A204.1 (cell line): ENCODE results near the gene TNFSF15.

Experiments used
- FAIRE-seq: peaks from 2 replicates; lab custom pipeline; 2012; peaks lifted over from hg19 to GRCh38; lab: Jason Lieb, UNC

The TNFSF15 gene

DNA sequence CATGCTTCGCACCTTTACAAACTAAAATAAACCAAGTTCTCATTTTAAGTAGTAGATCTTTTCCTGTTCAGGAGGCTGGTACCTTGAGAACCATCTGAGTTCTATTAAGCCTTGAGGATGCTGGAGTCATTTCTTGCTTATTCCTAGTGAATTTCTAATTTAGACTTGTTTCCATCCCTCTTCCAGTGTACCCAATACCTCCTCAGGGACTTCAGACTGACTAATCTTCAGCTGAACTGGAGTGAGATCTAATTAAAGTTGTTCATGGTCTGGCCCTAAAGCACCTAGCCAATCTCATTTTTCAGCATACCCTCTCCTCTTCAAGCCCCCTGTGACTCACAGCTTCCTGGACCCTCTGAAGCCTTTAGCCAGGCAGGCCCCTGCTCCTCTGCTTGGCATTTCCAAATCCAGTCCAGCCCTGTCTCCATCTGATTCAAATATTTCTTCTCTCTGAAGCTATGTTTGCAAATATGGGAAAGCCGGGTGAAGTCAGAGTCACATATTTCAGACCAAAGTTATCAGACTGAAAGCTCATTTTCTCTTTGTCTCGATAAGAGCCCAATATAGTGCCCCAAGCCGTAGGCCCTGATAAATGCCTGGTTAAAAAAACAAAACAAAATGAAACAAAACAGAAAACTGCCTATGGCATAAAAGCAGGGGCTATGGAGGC, 19.4 kb upstream of the TNFSF15 start:
- FAIRE-seq: no peak

DNA sequence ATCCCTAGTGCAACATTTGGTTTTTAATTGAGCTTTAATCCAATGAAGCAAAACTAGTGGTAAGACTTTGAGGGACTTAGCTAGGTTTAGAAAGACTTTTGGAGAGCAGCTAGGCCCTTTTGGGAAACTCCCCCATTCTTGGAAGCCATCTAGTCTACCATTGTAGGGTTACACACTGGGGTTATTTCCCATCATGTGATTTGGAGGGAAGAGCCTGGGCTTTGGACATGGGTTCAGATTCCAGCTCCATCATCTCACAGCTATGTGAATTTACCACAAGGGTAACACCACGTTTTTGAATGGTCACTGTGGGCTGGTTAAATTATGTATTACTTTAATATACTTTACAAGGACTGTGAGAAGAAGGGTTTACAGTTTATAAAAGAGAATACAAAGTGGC, 18.3 kb upstream of the TNFSF15 start:
- FAIRE-seq: no peak

- no peak for FAIRE-seq
Measured at GRCh38 chr9:114823441-114823840, 17.6 kb upstream of the TNFSF15 start.

DNA sequence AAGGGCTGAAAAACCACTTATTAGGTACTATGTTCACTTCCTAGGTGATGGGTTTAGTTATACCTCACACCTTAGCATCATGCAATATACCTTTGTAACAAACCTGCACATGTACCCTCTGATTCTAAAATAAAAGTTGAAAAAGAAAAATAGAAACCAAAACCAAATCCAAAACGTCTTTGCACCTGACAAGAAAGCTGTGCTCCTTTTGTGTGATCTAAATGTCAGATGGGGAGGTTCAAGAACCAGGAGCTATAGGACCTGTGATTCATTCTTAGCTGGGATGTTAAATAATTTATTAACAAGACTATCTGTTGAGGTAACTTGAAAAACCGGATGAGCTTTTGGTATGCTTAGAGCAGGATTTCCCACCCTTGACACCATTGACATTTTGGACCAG, 16.9 kb upstream of the TNFSF15 start:
- no peak for FAIRE-seq

DNA sequence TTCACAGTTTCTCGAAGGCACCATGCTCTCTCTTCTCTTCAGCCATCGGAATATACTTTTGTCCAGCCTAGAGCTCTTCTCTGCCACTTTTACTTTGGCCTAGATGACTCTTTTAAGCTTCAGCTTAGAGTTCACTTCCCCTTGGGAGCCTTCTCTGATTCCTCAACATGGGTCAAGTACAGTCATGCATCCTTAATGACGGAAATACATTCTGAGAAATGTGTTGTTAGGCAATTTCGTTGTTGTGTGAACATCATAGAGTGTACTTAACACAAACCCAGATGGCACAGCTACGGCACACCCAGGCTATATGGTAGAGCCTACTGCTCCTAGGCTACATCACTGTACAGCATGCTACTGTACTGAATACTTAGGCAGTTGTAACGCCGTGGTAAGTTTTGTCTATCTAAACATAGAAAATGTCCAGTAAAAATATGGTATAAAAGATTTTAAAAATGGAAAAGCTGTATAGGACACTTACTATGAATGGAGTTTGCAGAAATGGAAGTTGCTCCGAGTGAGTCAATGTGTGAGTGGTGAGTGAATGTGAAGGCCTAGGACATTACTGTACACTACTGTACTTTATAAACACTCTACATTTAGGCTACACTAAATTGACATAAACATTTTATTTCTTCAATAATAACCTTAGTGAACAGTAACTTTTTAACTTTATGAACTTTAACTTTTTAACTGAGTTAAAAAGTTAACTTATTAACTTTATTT, 15.1 kb upstream of the TNFSF15 start:
- no peak for FAIRE-seq

DNA sequence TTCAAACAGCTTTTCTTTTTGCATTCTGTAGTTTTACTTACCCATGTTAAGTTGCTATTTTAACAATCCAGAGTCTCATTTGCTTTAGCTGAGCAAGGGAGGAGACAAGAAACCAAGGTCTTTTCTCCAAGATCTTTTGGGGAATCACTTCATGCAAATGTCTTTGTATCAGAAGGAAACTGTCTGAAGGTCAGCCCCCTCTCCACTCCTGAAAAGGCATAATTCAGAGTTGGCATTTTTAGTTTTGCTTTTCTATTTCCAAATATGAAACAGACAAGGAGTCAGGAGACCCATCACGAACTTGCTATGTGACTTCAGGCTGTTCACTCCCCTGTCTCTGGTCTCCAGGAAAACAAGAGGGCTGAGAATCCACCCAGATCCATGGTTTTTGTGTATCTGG, 12.3 kb upstream of the TNFSF15 start:
- no peak for FAIRE-seq

- FAIRE-seq: no peak
Measured at GRCh38 chr9:114813717-114814418, 8.0 kb upstream of the TNFSF15 start.

- no peak for FAIRE-seq
Measured at GRCh38 chr9:114811966-114812636, 6.3 kb upstream of the TNFSF15 start.

DNA sequence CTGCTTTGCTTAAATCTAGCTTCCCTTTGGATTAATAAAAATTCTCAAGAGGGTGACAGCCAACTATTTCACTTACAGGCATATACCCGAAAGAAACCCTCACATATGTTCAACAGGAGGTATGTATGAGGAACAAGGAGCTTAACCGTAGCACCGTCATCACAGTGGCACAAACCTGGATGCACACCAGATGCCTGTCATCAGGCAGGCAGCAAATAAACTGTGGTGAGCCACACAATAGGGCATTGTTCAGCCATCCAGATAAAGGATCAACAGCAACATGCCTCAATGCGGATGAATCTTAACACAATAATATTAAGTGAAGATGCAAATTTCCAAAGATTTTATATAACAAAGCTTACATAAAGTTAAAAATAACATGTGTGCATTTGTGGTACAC, 5.5 kb upstream of the TNFSF15 start:
- FAIRE-seq: no peak

DNA sequence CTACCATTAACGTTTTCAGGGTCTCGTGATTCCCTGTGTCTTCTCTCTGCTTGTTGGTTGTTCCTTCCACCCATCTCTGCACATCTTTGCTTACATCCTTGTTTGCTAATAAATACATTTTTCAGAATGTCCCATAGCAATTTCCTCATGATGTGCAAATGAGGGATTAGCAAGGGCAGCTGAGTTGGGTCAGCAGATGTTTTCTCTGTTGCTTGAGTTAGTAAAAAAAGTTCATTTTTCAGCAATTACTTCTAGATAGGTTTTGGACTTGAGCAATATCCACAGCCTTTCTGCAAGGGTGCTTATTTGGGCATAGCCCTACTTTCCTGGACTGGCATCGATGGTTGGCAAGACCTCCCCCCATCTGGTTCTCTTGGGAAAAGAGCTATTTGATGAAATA, 4.8 kb upstream of the TNFSF15 start:
- no peak for FAIRE-seq

- FAIRE-seq: no peak
Measured at GRCh38 chr9:114806526-114806900, 674 bp upstream of the TNFSF15 start.

DNA sequence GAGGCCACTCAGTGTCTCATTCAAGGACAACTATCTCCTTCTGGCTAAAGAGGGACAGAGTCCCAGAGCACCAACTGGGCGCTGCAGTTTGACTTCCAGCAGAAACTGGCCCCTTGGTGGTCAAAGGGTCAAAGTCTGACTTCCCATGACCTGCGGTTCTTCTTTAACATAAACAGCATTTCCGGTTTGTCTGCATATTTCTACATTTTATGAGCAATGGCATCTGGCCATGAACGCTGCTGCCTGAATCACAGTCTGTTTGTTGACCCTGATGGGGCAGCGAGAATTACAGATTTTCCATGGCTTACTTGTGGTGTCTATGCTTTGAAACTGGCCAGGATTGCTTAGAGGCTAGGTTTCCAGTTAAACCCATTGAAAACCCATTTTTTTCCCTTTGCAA, 1.3 kb downstream of the TNFSF15 start:
- FAIRE-seq: no peak

- no peak for FAIRE-seq
Measured at GRCh38 chr9:114803479-114804265, 2.2 kb downstream of the TNFSF15 start.

DNA sequence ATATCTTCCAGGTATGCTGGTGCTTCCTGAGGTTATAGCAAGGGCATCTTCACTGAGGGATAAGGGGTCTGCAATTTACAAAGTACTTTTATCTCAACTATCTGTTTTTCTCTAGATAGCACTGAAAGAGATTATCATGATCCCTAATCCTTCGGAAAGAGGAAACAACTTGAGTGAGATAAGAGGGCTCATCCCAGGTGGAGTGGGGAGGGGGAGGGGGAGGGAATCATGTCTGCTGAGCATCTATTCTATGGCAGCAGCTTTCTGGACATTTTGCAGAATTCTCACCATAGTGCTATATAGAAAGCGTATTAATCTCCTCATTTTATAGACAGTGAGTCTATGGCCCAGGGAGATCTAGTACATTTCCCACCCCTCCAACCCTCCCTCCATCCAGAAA, 5.9 kb downstream of the TNFSF15 start:
- no peak for FAIRE-seq

DNA sequence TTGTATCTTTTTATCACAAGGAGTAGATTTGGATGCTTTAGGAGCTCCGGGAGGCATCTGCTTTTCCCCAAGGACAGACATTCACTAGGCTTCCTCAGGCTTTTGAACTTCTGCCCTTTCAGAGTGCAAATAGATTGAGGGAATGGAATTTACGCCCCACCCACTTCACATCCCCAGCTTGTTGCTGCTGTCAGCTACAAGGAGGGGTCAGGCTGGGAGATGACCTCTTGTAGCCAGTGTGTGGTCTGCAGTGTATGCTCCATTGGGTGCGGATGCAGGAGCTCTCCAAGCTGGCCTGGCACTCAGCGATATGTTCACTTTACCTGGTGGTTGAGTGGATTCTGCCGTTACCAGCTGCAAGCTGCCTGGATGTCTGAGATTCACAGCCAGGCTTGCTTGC, 6.4 kb downstream of the TNFSF15 start:
- FAIRE-seq: no peak

DNA sequence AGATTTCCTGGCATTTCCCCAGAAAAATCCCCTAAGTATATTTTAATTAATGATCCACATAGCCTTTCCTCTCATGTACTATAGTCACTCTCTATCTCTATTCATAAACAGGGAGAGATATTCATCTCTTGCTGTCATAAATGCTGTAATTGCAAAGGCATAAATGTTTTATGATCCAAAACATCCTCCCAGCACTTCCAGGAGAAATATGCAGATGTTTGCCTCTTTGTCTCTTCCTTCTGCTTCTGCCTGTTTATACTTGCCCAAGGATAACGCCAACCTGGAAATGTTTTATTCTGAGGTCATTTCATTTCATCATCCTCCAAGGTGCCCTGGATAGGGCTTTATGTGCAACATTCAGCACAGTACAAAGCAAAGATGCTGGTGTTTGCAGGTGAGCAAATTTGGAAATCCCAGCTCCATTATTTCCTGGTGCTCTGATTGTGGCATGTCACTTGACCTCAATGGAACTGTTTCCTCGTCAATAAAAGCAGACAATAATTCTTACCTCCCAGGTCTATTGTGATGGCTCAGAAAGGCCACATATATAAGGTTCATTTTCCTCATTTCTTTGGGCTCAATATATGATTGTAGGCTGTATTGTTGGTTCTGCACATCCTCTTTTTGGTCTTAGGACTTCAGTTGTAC, 6.9 kb downstream of the TNFSF15 start:
- no peak for FAIRE-seq

DNA sequence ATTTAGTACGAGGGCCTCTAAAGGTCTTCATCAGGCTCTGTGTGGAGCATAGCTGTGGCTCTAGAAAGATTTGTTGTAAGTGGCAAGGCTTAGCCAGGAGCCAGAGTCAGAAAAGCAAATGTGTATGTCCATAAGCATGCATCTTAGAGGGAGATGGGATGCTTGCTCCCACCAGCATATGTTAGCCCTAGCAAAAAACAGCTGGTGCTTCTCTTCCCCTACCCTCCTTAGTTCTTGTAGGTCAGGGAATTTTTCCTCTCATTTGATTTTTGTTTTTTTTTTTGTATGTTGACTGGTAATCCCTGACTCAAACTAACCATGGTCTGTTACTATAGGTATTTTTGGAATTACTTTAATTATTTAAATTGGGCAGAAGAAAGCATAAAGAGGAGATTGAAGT, 7.7 kb downstream of the TNFSF15 start:
- FAIRE-seq: no peak

DNA sequence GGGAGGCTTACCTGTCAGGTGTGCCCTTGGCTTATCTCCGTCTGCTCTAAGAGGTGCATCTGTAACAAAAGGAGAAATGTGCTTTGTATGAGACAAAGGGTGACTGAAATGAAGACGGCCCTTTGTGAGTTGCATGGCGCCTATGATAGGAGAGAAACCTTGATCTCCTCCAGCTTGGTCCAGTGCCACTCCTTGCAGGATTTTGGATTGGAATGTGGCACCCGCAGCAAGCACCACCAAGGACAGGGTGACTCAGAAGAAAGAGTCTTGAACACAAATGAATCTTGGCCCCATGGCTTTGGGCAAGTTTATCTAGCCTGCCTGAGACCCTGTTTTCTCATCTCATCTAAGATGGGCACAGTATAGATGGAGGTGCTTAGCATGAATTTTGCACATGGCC, 13.4 kb downstream of the TNFSF15 start:
- no peak for FAIRE-seq

GRCh38 chr9:114791736-114792135, 14.1 kb downstream of the TNFSF15 start:
- no peak for FAIRE-seq

DNA sequence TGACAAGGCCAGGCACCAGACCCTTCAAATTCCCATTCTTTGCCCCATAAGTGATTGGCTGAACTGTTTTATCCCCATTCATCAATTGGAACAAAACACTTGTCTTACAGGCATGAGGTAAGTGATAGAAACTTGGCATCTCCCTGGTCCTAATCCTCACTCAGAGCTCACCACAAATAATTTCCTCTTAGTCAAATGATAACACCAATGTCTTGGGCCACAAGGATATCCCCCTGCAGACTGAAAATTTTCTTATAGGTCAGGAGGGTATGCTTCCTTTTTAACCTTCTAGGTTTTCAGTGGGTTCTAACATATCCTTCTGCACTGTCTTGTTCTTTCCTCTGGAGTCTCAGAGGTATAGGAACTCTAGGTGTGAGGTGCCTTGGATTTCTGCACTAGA, 14.5 kb downstream of the TNFSF15 start:
- no peak for FAIRE-seq

DNA sequence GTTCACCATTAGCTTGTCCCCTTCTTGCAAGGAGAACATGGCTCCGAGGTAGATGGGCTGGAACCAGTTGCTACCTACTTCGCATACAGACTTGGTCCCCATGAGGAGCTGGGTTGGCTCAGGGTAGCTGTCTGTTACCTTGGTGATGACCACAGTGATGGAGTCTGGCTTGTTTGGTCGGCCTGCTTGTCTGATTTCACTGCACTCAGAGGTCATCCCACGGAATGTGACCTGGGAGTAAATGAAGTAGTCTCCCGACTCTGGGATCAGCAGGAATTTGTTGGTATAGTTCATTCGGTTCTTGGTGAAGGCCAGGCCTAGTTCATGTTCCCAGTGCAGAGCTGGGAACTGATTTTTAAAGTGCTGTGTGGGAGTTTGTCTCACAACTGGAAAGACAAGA, 15.3 kb downstream of the TNFSF15 start:
- FAIRE-seq: no peak

GRCh38 chr9:114789006-114789405, 16.8 kb downstream of the TNFSF15 start:
- no peak for FAIRE-seq
